IMR-90 (cell line): ENCODE measurements around the gene CAMK2D. TPM values are rescaled to one million over a fixed set of nuclear protein-coding genes. Genes with fewer than 3 reads are reported as not detected.

Experiments
- ATAC-seq: fragments of 200-7000 bp; cut with Tn5 transposase; 2 replicates; pipeline ENCODE4 v1.9.1; 2020; ENCODE audit warnings: low read depth, mild to moderate bottlenecking, moderate library complexity
- BruUV-seq: library from RNA; stranded (reverse); fragments of 400-500 nt; replicated peaks from 2 replicates; lab custom pipeline; 2021; lab: Mats Ljungman, UMichigan
- CTCF ChIA-PET: fragments of 300-600 bp; formaldehyde crosslinking; extraction: SDS; loops from one replicate; lab custom pipeline; 2021; ENCODE audit warnings: antibody characterized with exemption; lab: Yijun Ruan, JAX
- POLR2A ChIA-PET: fragments of 300-600 bp; sonication (Branson Sonifier 250); formaldehyde crosslinking; loops from one replicate; lab custom pipeline; 2022; ENCODE audit warnings: antibody characterized with exemption; ENCODE audit not compliant: unreplicated experiment; lab: Charles Lee
- DNase-seq: peaks from one replicate; pipeline ENCODE4 v3.0.0; 2013
- H2AFZ ChIP-seq: replicated peaks from 2 replicates; pipeline ENCODE3; 2013; ENCODE audit warnings: low read length, mild to moderate bottlenecking; ENCODE audit not compliant: poor library complexity
- H2AK5ac ChIP-seq: 2 replicates; pipeline ENCODE4 v1.6.1; 2013; ENCODE audit warnings: low read depth, low read length, inconsistent platforms
- H2AK9ac ChIP-seq: replicated peaks from 2 replicates; pipeline ENCODE3; 2013; ENCODE audit warnings: mild to moderate bottlenecking, low read depth, low read length, moderate library complexity; ENCODE audit not compliant: poor library complexity
- H2BK120ac ChIP-seq: 2 replicates; pipeline ENCODE4 v1.6.1; 2013; ENCODE audit warnings: low read depth, low read length, inconsistent platforms
- H2BK15ac ChIP-seq: 3 replicates; pipeline ENCODE4 v1.6.1; 2013; ENCODE audit warnings: low read depth, low read length, inconsistent platforms
- H2BK20ac ChIP-seq: 2 replicates; pipeline ENCODE4 v1.6.1; 2013; ENCODE audit warnings: low read depth, mild to moderate bottlenecking, inconsistent platforms, low read length, moderate library complexity
- H2BK5ac ChIP-seq: 2 replicates; pipeline ENCODE4 v1.6.1; 2013; ENCODE audit warnings: mild to moderate bottlenecking, low read depth, low read length, inconsistent platforms; ENCODE audit not compliant: poor library complexity, severe bottlenecking
- H3K14ac ChIP-seq: replicated peaks from 2 replicates; pipeline ENCODE4 v1.6.1; 2013; ENCODE audit warnings: low read depth, low read length, inconsistent platforms
- H3K18ac ChIP-seq: 2 replicates; pipeline ENCODE4 v1.6.1; 2013; ENCODE audit warnings: low read depth, low read length, control low read depth
- H3K23ac ChIP-seq: 2 replicates; pipeline ENCODE4 v1.6.1; 2013; ENCODE audit warnings: low read depth, low read length, inconsistent platforms
- H3K27ac ChIP-seq: 2 replicates; pipeline ENCODE4 v1.5.1; 2013; ENCODE audit warnings: mild to moderate bottlenecking, control low read depth, low read length; ENCODE audit not compliant: insufficient read depth
- H3K27me3 ChIP-seq: 2 replicates; pipeline ENCODE4 v1.6.1; 2013; ENCODE audit warnings: low read length; ENCODE audit not compliant: control insufficient read depth, insufficient read depth
- H3K36me3 ChIP-seq: 2 replicates; pipeline ENCODE4 v1.6.1; 2013; ENCODE audit warnings: low read length, mixed read lengths; ENCODE audit not compliant: control insufficient read depth, insufficient read depth
- H3K4ac ChIP-seq: 2 replicates; pipeline ENCODE4 v1.6.1; 2013; ENCODE audit warnings: low read depth, low read length, inconsistent platforms
- H3K4me1 ChIP-seq: 2 replicates; pipeline ENCODE4 v1.6.1; 2013; ENCODE audit warnings: low read length, mixed read lengths; ENCODE audit not compliant: control insufficient read depth, insufficient read depth
- H3K4me2 ChIP-seq: 2 replicates; pipeline ENCODE4 v1.6.1; 2013; ENCODE audit warnings: low read depth, mild to moderate bottlenecking, control low read depth, low read length, moderate library complexity
- H3K4me3 ChIP-seq: 2 replicates; pipeline ENCODE4 v1.5.1; 2013; ENCODE audit warnings: low read depth, mild to moderate bottlenecking, control low read depth, low read length, moderate library complexity; ENCODE audit not compliant: insufficient read depth
- H3K56ac ChIP-seq: 2 replicates; pipeline ENCODE4 v1.6.1; 2013; ENCODE audit warnings: low read length, inconsistent platforms; ENCODE audit not compliant: insufficient read depth; ENCODE audit errors: extremely low read depth
- H3K79me1 ChIP-seq, 2 experiments: 2 replicates each; pipeline ENCODE4 v1.6.1; 2013; ENCODE audit warnings: low read length in 2 of 2, inconsistent platforms in 1 of 2, low read depth in 1 of 2
- H3K9ac ChIP-seq: 2 replicates; pipeline ENCODE4 v1.6.1; 2013; ENCODE audit warnings: low read depth, low read length, control low read depth
- H3K9me1 ChIP-seq: 2 replicates; pipeline ENCODE4 v1.6.1; 2013; ENCODE audit warnings: low read length, inconsistent platforms; ENCODE audit not compliant: insufficient read depth
- H3K9me3 ChIP-seq: 2 replicates; pipeline ENCODE4 v1.6.1; 2013; ENCODE audit warnings: low read length; ENCODE audit not compliant: control insufficient read depth, insufficient read depth
- H4K20me1 ChIP-seq: 2 replicates; pipeline ENCODE4 v1.6.1; 2013; ENCODE audit warnings: low read length, inconsistent platforms; ENCODE audit not compliant: insufficient read depth
- H4K5ac ChIP-seq: 2 replicates; pipeline ENCODE4 v1.6.1; 2013; ENCODE audit warnings: mild to moderate bottlenecking, low read depth, low read length, control low read depth
- H4K8ac ChIP-seq, 2 experiments: 2 replicates each; pipeline ENCODE4 v1.6.1; 2013; ENCODE audit warnings: low read depth in 2 of 2, low read length in 2 of 2, control low read depth in 1 of 2, inconsistent platforms in 1 of 2
- H4K91ac ChIP-seq: 2 replicates; pipeline ENCODE4 v1.6.1; 2013; ENCODE audit warnings: low read depth, low read length, inconsistent platforms; ENCODE audit not compliant: insufficient read depth
- BHLHE40 ChIP-seq: fragments of 150-350 bp; IDR thresholded peaks from 2 replicates; pipeline ENCODE4 v1.6.1; 2016; ENCODE audit warnings: mild to moderate bottlenecking, low read depth, low read length
- CEBPB ChIP-seq: IDR thresholded peaks from 2 replicates; pipeline ENCODE4 v1.6.1; 2012; ENCODE audit warnings: low read depth, low read length, improper control_type of control experiment
- CHD1 ChIP-seq: IDR thresholded peaks from 2 replicates; pipeline ENCODE4 v1.6.1; 2012; ENCODE audit warnings: low read depth, low read length, improper control_type of control experiment
- FOS ChIP-seq: fragments of 150-350 bp; IDR thresholded peaks from 2 replicates; pipeline ENCODE4 v1.6.1; 2016; ENCODE audit warnings: low read depth, low read length
- MAFK ChIP-seq: IDR thresholded peaks from 2 replicates; pipeline ENCODE4 v1.6.1; 2012; ENCODE audit warnings: low read depth, low read length, improper control_type of control experiment
- MAZ ChIP-seq: IDR thresholded peaks from 2 replicates; pipeline ENCODE4 v1.6.1; 2012; ENCODE audit warnings: low read depth, mild to moderate bottlenecking, low read length, improper control_type of control experiment, moderate library complexity, borderline replicate concordance
- MXI1 ChIP-seq: IDR thresholded peaks from 2 replicates; pipeline ENCODE4 v1.6.1; 2012; ENCODE audit warnings: low read depth, mild to moderate bottlenecking, low read length, moderate library complexity, borderline replicate concordance
- NFE2L2 ChIP-seq: fragments of 150-350 bp; IDR thresholded peaks from 2 replicates; pipeline ENCODE4 v1.6.1; 2016; ENCODE audit warnings: low read depth, mild to moderate bottlenecking, low read length
- POLR2A ChIP-seq: IDR thresholded peaks from 2 replicates; pipeline ENCODE4 v1.6.1; 2012; ENCODE audit warnings: mild to moderate bottlenecking, low read depth, low read length
- RAD21 ChIP-seq: IDR thresholded peaks from 2 replicates; pipeline ENCODE4 v1.6.1; 2012; ENCODE audit warnings: low read length, improper control_type of control experiment
- RCOR1 ChIP-seq: IDR thresholded peaks from 2 replicates; pipeline ENCODE4 v1.6.1; 2012; ENCODE audit warnings: mild to moderate bottlenecking, low read length, improper control_type of control experiment; ENCODE audit not compliant: insufficient replicate concordance
- RFX5 ChIP-seq: IDR thresholded peaks from 2 replicates; pipeline ENCODE4 v1.8.0; 2012; ENCODE audit warnings: low read depth, mild to moderate bottlenecking, low read length, moderate library complexity
- SMC3 ChIP-seq: fragments of 150-350 bp; IDR thresholded peaks from 2 replicates; pipeline ENCODE4 v1.6.1; 2016; ENCODE audit warnings: low read depth, mild to moderate bottlenecking, antibody characterized with exemption, low read length, moderate library complexity
- USF2 ChIP-seq: fragments of 150-350 bp; IDR thresholded peaks from 2 replicates; pipeline ENCODE4 v1.6.1; 2017; ENCODE audit warnings: mild to moderate bottlenecking, antibody characterized with exemption, low read length, low read depth
- dilution Hi-C: fragments of 300-500 bp; cut with HindIII; formaldehyde crosslinking; loops from one replicate; pipeline ENCODE4 v1.14.3; 2018; ENCODE audit warnings: low sequenced_read_pairs; ENCODE audit not compliant: unreplicated experiment
- in situ Hi-C: fragments of 300-500 bp; cut with MboI; formaldehyde crosslinking; loops from 3 replicates; pipeline ENCODE4 v1.14.3; 2019; ENCODE audit warnings: low sequenced_read_pairs, inconsistent platforms, mixed read lengths
- intact Hi-C: fragments of 100-400 bp; cut with micrococcal nuclease; formaldehyde crosslinking; loops from 2 replicates; pipeline ENCODE4 v1.10.0; 2022
- polyA plus RNA-seq, 3 experiments: library from polyadenylated mRNA; depleted of rRNA; stranded (reverse); fragments of >200 nt; gene quantifications; 2 replicates each; pipeline ENCODE4 v1.2.3, GENCODE V29; 2012; ENCODE audit warnings: low replicate concordance in 1 of 3
- total RNA-seq: library from RNA; depleted of rRNA; stranded (reverse); fragments of >200 nt; gene quantifications from 2 replicates; pipeline ENCODE4 v1.2.3, GENCODE V29; 2012
- TF ChIP-seq, protein P1 (sequence below): conservative IDR thresholded peaks from 2 replicates; pipeline ENCODE4 v1.5.1; 2012; ENCODE audit warnings: mild to moderate bottlenecking, low read depth, low read length, improper control_type of control experiment
- TF ChIP-seq, protein P2 (sequence below): fragments of 150-350 bp; IDR thresholded peaks from 2 replicates; pipeline ENCODE4 v1.6.1; 2016; ENCODE audit warnings: low read depth, mild to moderate bottlenecking, low read length, moderate library complexity, borderline replicate concordance

The CAMK2D gene
- total and polyA plus RNA-seq, 2 of the 4 experiments (the other 2 are of a cell fraction): 44.6 to 156 TPM

GRCh38 chr4:113420938-113421337 is 340.6 kb downstream of the CAMK2D start:
- no peak overlapping the region for H3K4me2 ChIP-seq
- POLR2A ChIA-PET: no interaction called here
- intact Hi-C loops: no loop called here

More at GRCh38 chr4:113420938-113421337, 340.6 kb downstream of the CAMK2D start:
- Histone ChIP-seq H3K18ac (no peak overlapping the region), H2BK5ac (no peak overlapping the region), H4K8ac (no peak overlapping the region), H2AFZ (no peak overlapping the region), H4K5ac (no peak overlapping the region), H3K9me1 (no peaks in the 10 kb centered on the region), H2AK5ac (no peak overlapping the region), H4K91ac (no peak overlapping the region), H3K9ac (no peak overlapping the region), H3K4ac (no peak overlapping the region), H3K79me1 (no peaks in the 10 kb centered on the region), H3K36me3 (no peaks in the 10 kb centered on the region), H4K20me1 (no peaks in the 10 kb centered on the region), H2BK20ac (no peak overlapping the region), H3K4me1 (no peaks in the 10 kb centered on the region), H3K23ac (no peak overlapping the region), H2BK15ac (no peak overlapping the region), H3K9me3 (peaks cover 3% of the 10 kb centered on the region; the same call in 1 of the 2 replicates), H2AK9ac (no peak overlapping the region), H3K27ac (no peak overlapping the region), H3K14ac (no peak overlapping the region), H3K56ac (no peak overlapping the region), H3K4me3 (no peak overlapping the region), H3K27me3 (no peaks in the 10 kb centered on the region), H2BK120ac (no peak overlapping the region)
- DNase-seq (no peak), ATAC-seq (no peak)
- CTCF ChIA-PET: no interaction called here
- in situ Hi-C loops (no loop called here), dilution Hi-C loops (no loop called here)
- BruUV-seq: no TSS peak
- TF ChIP-seq SMC3 (no peak), MAFK (no peak), CHD1 (no peak), MXI1 (no peak), USF2 (no peak), RCOR1 (no peak), MAZ (no peak), RAD21 (no peak), CEBPB (no peak), POLR2A (no peak), BHLHE40 (no peak), RFX5 (no peak), FOS (no peak), NFE2L2 (no peak)
- TF ChIP-seq, protein P1, sequence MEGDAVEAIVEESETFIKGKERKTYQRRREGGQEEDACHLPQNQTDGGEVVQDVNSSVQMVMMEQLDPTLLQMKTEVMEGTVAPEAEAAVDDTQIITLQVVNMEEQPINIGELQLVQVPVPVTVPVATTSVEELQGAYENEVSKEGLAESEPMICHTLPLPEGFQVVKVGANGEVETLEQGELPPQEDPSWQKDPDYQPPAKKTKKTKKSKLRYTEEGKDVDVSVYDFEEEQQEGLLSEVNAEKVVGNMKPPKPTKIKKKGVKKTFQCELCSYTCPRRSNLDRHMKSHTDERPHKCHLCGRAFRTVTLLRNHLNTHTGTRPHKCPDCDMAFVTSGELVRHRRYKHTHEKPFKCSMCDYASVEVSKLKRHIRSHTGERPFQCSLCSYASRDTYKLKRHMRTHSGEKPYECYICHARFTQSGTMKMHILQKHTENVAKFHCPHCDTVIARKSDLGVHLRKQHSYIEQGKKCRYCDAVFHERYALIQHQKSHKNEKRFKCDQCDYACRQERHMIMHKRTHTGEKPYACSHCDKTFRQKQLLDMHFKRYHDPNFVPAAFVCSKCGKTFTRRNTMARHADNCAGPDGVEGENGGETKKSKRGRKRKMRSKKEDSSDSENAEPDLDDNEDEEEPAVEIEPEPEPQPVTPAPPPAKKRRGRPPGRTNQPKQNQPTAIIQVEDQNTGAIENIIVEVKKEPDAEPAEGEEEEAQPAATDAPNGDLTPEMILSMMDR: no peak
- TF ChIP-seq, protein P2, sequence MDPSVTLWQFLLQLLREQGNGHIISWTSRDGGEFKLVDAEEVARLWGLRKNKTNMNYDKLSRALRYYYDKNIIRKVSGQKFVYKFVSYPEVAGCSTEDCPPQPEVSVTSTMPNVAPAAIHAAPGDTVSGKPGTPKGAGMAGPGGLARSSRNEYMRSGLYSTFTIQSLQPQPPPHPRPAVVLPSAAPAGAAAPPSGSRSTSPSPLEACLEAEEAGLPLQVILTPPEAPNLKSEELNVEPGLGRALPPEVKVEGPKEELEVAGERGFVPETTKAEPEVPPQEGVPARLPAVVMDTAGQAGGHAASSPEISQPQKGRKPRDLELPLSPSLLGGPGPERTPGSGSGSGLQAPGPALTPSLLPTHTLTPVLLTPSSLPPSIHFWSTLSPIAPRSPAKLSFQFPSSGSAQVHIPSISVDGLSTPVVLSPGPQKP: no peak
